GM21360 (cell line): Measurements from ENCODE around the gene MRPS7.

ENCODE experiments used
- ATAC-seq: cut with Tn5 transposase; IDR thresholded peaks from one replicate; pipeline ENCODE4 v1.9.1; 2021; ENCODE audit warnings: mild to moderate bottlenecking, moderate library complexity; ENCODE audit not compliant: unreplicated experiment

Gene MRPS7

GRCh38 chr17:75307957-75308731, 46.5 kb downstream of the MRPS7 start:
- no peak for ATAC-seq

GRCh38 chr17:75308732-75309629, 47.3 kb downstream of the MRPS7 start:
- no peak for ATAC-seq

- no peak for ATAC-seq
These were observed 52.4 kb downstream of the MRPS7 start for GRCh38 chr17:75313941-75314551.

GRCh38 chr17:75315541-75316243, 54.0 kb downstream of the MRPS7 start:
- no peak for ATAC-seq
